HCT116 (cell line): Measurements from ENCODE around the gene CSAD. TPM values are rescaled to one million over a fixed set of nuclear protein-coding genes. Genes with fewer than 3 reads are reported as not detected.

Experiments
- ATAC-seq: fragments of 200-7000 bp; cut with Tn5 transposase; 2 replicates; pipeline ENCODE4 v1.9.1; 2020; ENCODE audit warnings: mild to moderate bottlenecking, moderate library complexity
- BruUV-seq: library from RNA; stranded (reverse); fragments of 400-500 nt; replicated peaks from 2 replicates; lab custom pipeline; 2021; lab: Mats Ljungman, UMichigan
- CTCF ChIA-PET: fragments of 300-600 bp; sonication (Branson Sonifier 250); formaldehyde crosslinking; loops from one replicate; lab custom pipeline; 2021; ENCODE audit warnings: antibody characterized with exemption; lab: Charles Lee
- POLR2A ChIA-PET: fragments of 300-600, 350-600 bp; sonication (Branson Sonifier 250); formaldehyde crosslinking; loops from one replicate; lab custom pipeline; 2021; ENCODE audit warnings: antibody characterized with exemption; lab: Charles Lee
- RAD21 ChIA-PET, 2 experiments: fragments of 300-600 bp; sonication (Branson Sonifier 250); formaldehyde crosslinking; loops; one replicate each; lab custom pipeline; 2023; ENCODE audit warnings: low total read pairs in 2 of 2; ENCODE audit not compliant: uncharacterized antibody in 2 of 2, unreplicated experiment in 2 of 2, low non-redundant PET in 1 of 2; lab: Charles Lee
- DNase-seq: peaks from one replicate; pipeline ENCODE4 v3.0.0-alpha.2; 2010; ENCODE audit warnings: low read depth, low spot score
- H2AFZ ChIP-seq: fragments of 200-600 bp; shearing (Covaris generic), sonication (generic); 2 replicates; pipeline ENCODE4 v1.6.1; 2017; ENCODE audit warnings: low read depth, mixed run types, mixed read lengths, antibody characterized with exemption, low read length; ENCODE audit not compliant: poor library complexity, severe bottlenecking
- H3K27ac ChIP-seq: 2 replicates; pipeline ENCODE4 v1.5.1; 2012; ENCODE audit warnings: low read depth, low read length
- H3K27me3 ChIP-seq: fragments of 200-600 bp; sonication (generic); 2 replicates; pipeline ENCODE4 v1.6.1; 2016; ENCODE audit warnings: mixed run types, low read length, mixed read lengths; ENCODE audit not compliant: insufficient read depth
- H3K36me3 ChIP-seq, 2 experiments: fragments of 200-500 bp in 1 of 2; fragments of 200-600 bp in 1 of 2; sonication (Bioruptor generic) in 1 of 2; sonication (generic) in 1 of 2; 2 replicates each; pipeline versions ENCODE4 v1.5.1 to v1.6.1; 2014 to 2016; ENCODE audit warnings: low read length in 2 of 2, inconsistent platforms in 1 of 2, mixed read lengths in 1 of 2, mixed run types in 1 of 2; ENCODE audit not compliant: insufficient read depth in 2 of 2, control insufficient read depth in 1 of 2
- H3K4me1 ChIP-seq, 2 experiments: fragments of 200-600 bp in 1 of 2; sonication (generic) in 1 of 2; 2 replicates each; pipeline versions ENCODE4 v1.5.1 to v1.6.1; 2012 to 2017; ENCODE audit warnings: low read length in 2 of 2, inconsistent platforms in 1 of 2, mild to moderate bottlenecking in 1 of 2, mixed read lengths in 1 of 2, mixed run types in 1 of 2, moderate library complexity in 1 of 2; ENCODE audit not compliant: insufficient read depth in 2 of 2, control insufficient read depth in 1 of 2
- H3K4me2 ChIP-seq: fragments of 200-600 bp; sonication (generic); 2 replicates; pipeline ENCODE4 v1.6.1; 2017; ENCODE audit warnings: mixed run types, low read length, mixed read lengths
- H3K4me3 ChIP-seq, 2 experiments: fragments of 200-600 bp in 1 of 2; sonication (generic) in 1 of 2; replicated peaks in 1 of 2; 2 replicates each; pipeline ENCODE4 v1.5.1; 2011 to 2016; ENCODE audit warnings: low read length in 2 of 2, control low read depth in 1 of 2, low read depth in 1 of 2, mild to moderate bottlenecking in 1 of 2, mixed read lengths in 1 of 2, mixed run types in 1 of 2
- H3K79me2 ChIP-seq: fragments of 200-600 bp; sonication (generic); 2 replicates; pipeline ENCODE4 v1.6.1; 2017; ENCODE audit warnings: mild to moderate bottlenecking, mixed run types, low read length, moderate library complexity, mixed read lengths; ENCODE audit not compliant: insufficient read depth
- H3K9ac ChIP-seq: fragments of 200-600 bp; sonication (generic); 2 replicates; pipeline ENCODE4 v1.6.1; 2016; ENCODE audit warnings: low read length, mixed read lengths
- H3K9me2 ChIP-seq: fragments of 200-600 bp; sonication (generic), shearing (Covaris generic); 2 replicates; pipeline ENCODE4 v1.6.1; 2017; ENCODE audit warnings: mixed run types, mild to moderate bottlenecking, moderate library complexity; ENCODE audit not compliant: insufficient read depth
- H3K9me3 ChIP-seq, 2 experiments: fragments of 200-500 bp in 1 of 2; fragments of 200-600 bp in 1 of 2; sonication (Bioruptor generic) in 1 of 2; sonication (generic) in 1 of 2; 2 replicates each; pipeline ENCODE4 v1.6.1; 2014 to 2017; ENCODE audit warnings: low read length in 2 of 2, mixed read lengths in 2 of 2, inconsistent platforms in 1 of 2, low read depth in 1 of 2, mild to moderate bottlenecking in 1 of 2, mixed run types in 1 of 2, moderate library complexity in 1 of 2; ENCODE audit not compliant: control insufficient read depth in 1 of 2, insufficient read depth in 1 of 2
- H4K20me1 ChIP-seq: fragments of 200-600 bp; sonication (generic), shearing (Covaris generic); 2 replicates; pipeline ENCODE4 v1.6.1; 2017; ENCODE audit warnings: mixed run types, mild to moderate bottlenecking, moderate library complexity; ENCODE audit not compliant: insufficient read depth
- CEBPB ChIP-seq: IDR thresholded peaks from 2 replicates; pipeline ENCODE4 v1.6.1; 2012; ENCODE audit warnings: low read depth
- ELF1 ChIP-seq: IDR thresholded peaks from 2 replicates; pipeline ENCODE4 v1.6.1; 2012; ENCODE audit warnings: low read depth, borderline replicate concordance
- JUND ChIP-seq: IDR thresholded peaks from 2 replicates; pipeline ENCODE4 v1.6.1; 2012
- POLR2AphosphoS5 ChIP-seq: IDR thresholded peaks from 2 replicates; pipeline ENCODE4 v1.6.1; 2011; ENCODE audit warnings: mild to moderate bottlenecking, low read depth, low read length, moderate library complexity
- RAD21 ChIP-seq: IDR thresholded peaks from 2 replicates; pipeline ENCODE4 v1.6.1; 2012; ENCODE audit warnings: low read depth, mild to moderate bottlenecking
- ZFX ChIP-seq: fragments of 450-650 bp; IDR thresholded peaks from 2 replicates; pipeline ENCODE4 v1.6.1; 2017
- intact Hi-C: fragments of 100-400 bp; cut with micrococcal nuclease; formaldehyde crosslinking; loops from 2 replicates; pipeline ENCODE4 v1.10.0; 2022
- total RNA-seq: library from RNA; stranded (reverse); gene quantifications from one replicate; pipeline ENCODE4 v1.2.1, GENCODE V29; 2021; ENCODE audit not compliant: unreplicated experiment
- TF ChIP-seq, protein P1 (sequence below): IDR thresholded peaks from 2 replicates; pipeline ENCODE4 v1.6.1; 2012
- TF ChIP-seq, protein P2 (sequence below): IDR thresholded peaks from 2 replicates; pipeline ENCODE4 v1.6.1; 2012
- TF ChIP-seq, protein P3 (sequence below): IDR thresholded peaks from 2 replicates; pipeline ENCODE4 v1.6.1; 2011; ENCODE audit warnings: mild to moderate bottlenecking, low read length, moderate library complexity; ENCODE audit not compliant: insufficient replicate concordance; ENCODE audit errors: extremely low read depth

The CSAD gene
- total RNA-seq, 1 experiment from 2014 or later = 20.3 TPM

DNA sequence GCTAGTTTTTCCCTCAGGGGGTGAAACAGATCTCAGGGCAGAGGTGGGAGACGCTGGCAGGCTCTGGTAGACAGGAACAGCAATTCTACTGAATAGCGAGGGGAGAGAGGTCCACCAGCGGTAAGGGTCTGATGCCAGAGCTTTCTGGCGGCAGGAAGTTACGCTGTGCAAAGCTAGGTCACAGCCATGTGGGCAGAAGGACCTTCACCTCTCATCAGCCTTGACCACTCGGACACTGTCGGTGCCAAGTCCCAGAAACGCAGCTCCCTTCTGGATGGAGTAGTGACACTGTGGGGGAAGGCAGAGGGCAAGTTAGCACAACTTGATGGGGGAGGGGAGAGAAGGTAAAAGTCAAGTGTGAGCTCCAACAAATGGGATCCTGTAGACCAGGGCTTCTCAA is 10.5 kb downstream of the CSAD start:
- H3K27me3 ChIP-seq = no peaks in the 10 kb centered on the region
- TF ChIP-seq POLR2AphosphoS5 (no peak), ZFX (no peak), JUND (no peak), CEBPB (no peak), ELF1 (no peak), RAD21 (no peak)
- TF ChIP-seq, protein P1, sequence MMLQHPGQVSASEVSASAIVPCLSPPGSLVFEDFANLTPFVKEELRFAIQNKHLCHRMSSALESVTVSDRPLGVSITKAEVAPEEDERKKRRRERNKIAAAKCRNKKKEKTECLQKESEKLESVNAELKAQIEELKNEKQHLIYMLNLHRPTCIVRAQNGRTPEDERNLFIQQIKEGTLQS = no peak
- TF ChIP-seq, protein P2, sequence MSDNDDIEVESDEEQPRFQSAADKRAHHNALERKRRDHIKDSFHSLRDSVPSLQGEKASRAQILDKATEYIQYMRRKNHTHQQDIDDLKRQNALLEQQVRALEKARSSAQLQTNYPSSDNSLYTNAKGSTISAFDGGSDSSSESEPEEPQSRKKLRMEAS = no peak
- TF ChIP-seq, protein P3, sequence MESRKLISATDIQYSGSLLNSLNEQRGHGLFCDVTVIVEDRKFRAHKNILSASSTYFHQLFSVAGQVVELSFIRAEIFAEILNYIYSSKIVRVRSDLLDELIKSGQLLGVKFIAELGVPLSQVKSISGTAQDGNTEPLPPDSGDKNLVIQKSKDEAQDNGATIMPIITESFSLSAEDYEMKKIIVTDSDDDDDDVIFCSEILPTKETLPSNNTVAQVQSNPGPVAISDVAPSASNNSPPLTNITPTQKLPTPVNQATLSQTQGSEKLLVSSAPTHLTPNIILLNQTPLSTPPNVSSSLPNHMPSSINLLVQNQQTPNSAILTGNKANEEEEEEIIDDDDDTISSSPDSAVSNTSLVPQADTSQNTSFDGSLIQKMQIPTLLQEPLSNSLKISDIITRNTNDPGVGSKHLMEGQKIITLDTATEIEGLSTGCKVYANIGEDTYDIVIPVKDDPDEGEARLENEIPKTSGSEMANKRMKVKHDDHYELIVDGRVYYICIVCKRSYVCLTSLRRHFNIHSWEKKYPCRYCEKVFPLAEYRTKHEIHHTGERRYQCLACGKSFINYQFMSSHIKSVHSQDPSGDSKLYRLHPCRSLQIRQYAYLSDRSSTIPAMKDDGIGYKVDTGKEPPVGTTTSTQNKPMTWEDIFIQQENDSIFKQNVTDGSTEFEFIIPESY = no peak
- TF ChIP-seq, all 23 proteins: peak for 0
- CTCF ChIA-PET = interaction anchor here (1.3 kb wide), 1 partner anchor 11 kb away, joined by 9 read pairs; no protein-coding TSS in a partner anchor
- H2AFZ ChIP-seq = no peak overlapping the region
- no peak overlapping the region for H3K4me3 ChIP-seq
- POLR2A ChIA-PET = interaction anchor here (1.2 kb wide), 1 partner anchor 10 kb away, joined by 3 read pairs; the partner anchor contains the start of genes CSAD and ZNF740
- no peak overlapping the region for H3K4me2 ChIP-seq
- no TSS peak for BruUV-seq
- no peaks in the 10 kb centered on the region for H4K20me1 ChIP-seq
- H3K27ac ChIP-seq = no peak overlapping the region
- H3K9me3 ChIP-seq = no peaks in the 10 kb centered on the region
- intact Hi-C loops = no loop called here
- no peaks in the 10 kb centered on the region for H3K9me2 ChIP-seq
- ATAC-seq = no peak
- no peaks in the 10 kb centered on the region for H3K79me2 ChIP-seq
- RAD21 ChIA-PET = no interaction called here
- no peak overlapping the region for H3K9ac ChIP-seq
- DNase-seq = no peak
- H3K4me1 ChIP-seq = peaks cover 19 to 39% of the 10 kb centered on the region in 2 experiments; a peak in 3 of 4 replicates
- no peaks in the 10 kb centered on the region for H3K36me3 ChIP-seq
